ENCODE measurements around the gene STXBP5. TPM values are rescaled to one million over a fixed set of nuclear protein-coding genes. Genes with fewer than 3 reads are reported as not detected.

Gene STXBP5
- total RNA-seq, 2 donors from 2014 or later: 45.8 to 52.3 TPM

GRCh38 chr6:147297663-147298316, 93.6 kb downstream of the STXBP5 start:
- H3K9me3 ChIP-seq: no peaks in the 10 kb centered on the region
- no peaks in the 10 kb centered on the region for H3K36me3 ChIP-seq
- H3K9ac ChIP-seq (ENCODE audit: low read depth in 2 of 2, low read length in 2 of 2): no peak overlapping the region
- intact Hi-C loops (cut with DNase I): no loop called here
- H3K4me3 ChIP-seq: no peak overlapping the region
- no peaks in the 10 kb centered on the region for H3K27me3 ChIP-seq
- H3K27ac ChIP-seq: no peak overlapping the region
- no peak for DNase-seq
- TF ChIP-seq, protein P1, sequence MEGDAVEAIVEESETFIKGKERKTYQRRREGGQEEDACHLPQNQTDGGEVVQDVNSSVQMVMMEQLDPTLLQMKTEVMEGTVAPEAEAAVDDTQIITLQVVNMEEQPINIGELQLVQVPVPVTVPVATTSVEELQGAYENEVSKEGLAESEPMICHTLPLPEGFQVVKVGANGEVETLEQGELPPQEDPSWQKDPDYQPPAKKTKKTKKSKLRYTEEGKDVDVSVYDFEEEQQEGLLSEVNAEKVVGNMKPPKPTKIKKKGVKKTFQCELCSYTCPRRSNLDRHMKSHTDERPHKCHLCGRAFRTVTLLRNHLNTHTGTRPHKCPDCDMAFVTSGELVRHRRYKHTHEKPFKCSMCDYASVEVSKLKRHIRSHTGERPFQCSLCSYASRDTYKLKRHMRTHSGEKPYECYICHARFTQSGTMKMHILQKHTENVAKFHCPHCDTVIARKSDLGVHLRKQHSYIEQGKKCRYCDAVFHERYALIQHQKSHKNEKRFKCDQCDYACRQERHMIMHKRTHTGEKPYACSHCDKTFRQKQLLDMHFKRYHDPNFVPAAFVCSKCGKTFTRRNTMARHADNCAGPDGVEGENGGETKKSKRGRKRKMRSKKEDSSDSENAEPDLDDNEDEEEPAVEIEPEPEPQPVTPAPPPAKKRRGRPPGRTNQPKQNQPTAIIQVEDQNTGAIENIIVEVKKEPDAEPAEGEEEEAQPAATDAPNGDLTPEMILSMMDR (IDR thresholded peaks at IDR 0.05): no peak
- no peaks in the 10 kb centered on the region for H3K4me1 ChIP-seq

DNA sequence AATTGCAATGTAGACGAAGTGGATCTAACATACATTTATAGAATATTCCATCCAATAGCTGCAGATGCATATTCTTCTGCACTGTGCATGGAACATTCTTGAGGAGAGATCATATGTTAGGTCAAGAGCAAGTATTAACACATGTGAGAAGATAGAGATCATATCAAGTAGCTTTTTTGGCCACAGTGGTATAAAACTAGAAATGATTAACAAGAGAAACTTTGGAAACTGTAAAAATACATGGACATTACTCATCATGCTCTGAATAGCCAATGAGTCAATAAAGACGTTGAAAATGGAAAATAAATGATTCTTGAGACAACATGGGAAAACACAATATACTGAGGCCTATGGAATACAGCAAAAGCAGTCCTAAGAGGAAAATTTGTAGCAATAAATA, 94.2 kb downstream of the STXBP5 start:
- intact Hi-C loops (cut with DNase I): no loop called here
- no peak for DNase-seq
- Histone ChIP-seq H3K36me3 (no peaks in the 10 kb centered on the region), H3K9me3 (no peaks in the 10 kb centered on the region), H3K4me3 (no peak overlapping the region), H3K9ac (ENCODE audit: low read depth in 2 of 2, low read length in 2 of 2) (no peak overlapping the region), H3K27ac (no peak overlapping the region), H3K4me1 (no peaks in the 10 kb centered on the region), H3K27me3 (no peaks in the 10 kb centered on the region)
- TF ChIP-seq, protein P1 (IDR thresholded peaks at IDR 0.05): no peak

GRCh38 chr6:147299035-147299434, 94.8 kb downstream of the STXBP5 start:
- Histone ChIP-seq H3K4me3 (no peak overlapping the region), H3K9ac (ENCODE audit: low read depth in 2 of 2, low read length in 2 of 2) (no peak overlapping the region), H3K36me3 (no peaks in the 10 kb centered on the region), H3K4me1 (no peaks in the 10 kb centered on the region), H3K9me3 (no peaks in the 10 kb centered on the region), H3K27me3 (no peaks in the 10 kb centered on the region), H3K27ac (no peak overlapping the region)
- DNase-seq: no peak
- TF ChIP-seq, protein P1 (IDR thresholded peaks at IDR 0.05): no peak
- intact Hi-C loops (cut with DNase I): no loop called here

DNA sequence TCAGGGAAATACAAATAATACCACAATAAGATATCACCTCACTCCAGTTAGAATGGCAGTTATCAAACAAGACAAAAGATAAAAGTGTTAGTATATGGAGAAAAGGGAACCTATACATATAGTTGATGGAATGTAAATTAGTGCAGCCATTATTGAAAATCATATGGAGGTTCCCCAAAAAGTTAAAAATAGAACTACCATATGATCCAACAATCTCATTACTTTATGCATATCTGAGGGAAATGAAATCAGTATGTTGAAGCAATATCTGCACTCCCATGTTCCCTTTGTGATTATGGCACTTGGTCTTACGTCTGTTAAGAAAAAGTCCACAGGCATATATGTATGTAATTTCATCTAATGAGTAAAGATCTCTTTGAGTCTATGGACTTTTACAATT, 96.9 kb downstream of the STXBP5 start:
- Histone ChIP-seq H3K9me3 (no peaks in the 10 kb centered on the region), H3K9ac (ENCODE audit: low read depth in 2 of 2, low read length in 2 of 2) (no peak overlapping the region), H3K27ac (no peak overlapping the region), H3K4me3 (no peak overlapping the region), H3K36me3 (no peaks in the 10 kb centered on the region), H3K27me3 (no peaks in the 10 kb centered on the region), H3K4me1 (no peaks in the 10 kb centered on the region)
- TF ChIP-seq, protein P1 (IDR thresholded peaks at IDR 0.05): no peak
- DNase-seq: no peak
- intact Hi-C loops (cut with DNase I): no loop called here

- Histone ChIP-seq H3K4me1 (no peaks in the 10 kb centered on the region), H3K36me3 (no peaks in the 10 kb centered on the region), H3K9ac (ENCODE audit: low read depth in 2 of 2, low read length in 2 of 2) (no peak overlapping the region), H3K27me3 (no peaks in the 10 kb centered on the region), H3K4me3 (no peak overlapping the region), H3K27ac (no peak overlapping the region), H3K9me3 (no peaks in the 10 kb centered on the region)
- intact Hi-C loops (cut with DNase I): no loop called here
- no peak for DNase-seq
- TF ChIP-seq, protein P1 (IDR thresholded peaks at IDR 0.05): no peak
These were observed 99.8 kb downstream of the STXBP5 start for GRCh38 chr6:147304016-147304415.

All from colonic mucosa (tissue), 4 donors.